ENCODE measurements around the gene ERLEC1.
"Not testable (repeated sequence)": the region's sequence is repeated elsewhere in the genome, so short reads cannot be mapped to it uniquely, and the experiment has no call there.

The ERLEC1 gene

GRCh38 chr2:53823639-53824038 lies 36.8 kb downstream of the ERLEC1 start:
- H3K27me3 ChIP-seq (ENCODE audit: control insufficient read depth, insufficient read depth, low read length); H3K9ac ChIP-seq (ENCODE audit: low read length); H3K27ac ChIP-seq (ENCODE audit: low read depth, low read length); H3K4me1 ChIP-seq (ENCODE audit: control insufficient read depth, insufficient read depth, low read length); H3K36me3 ChIP-seq (ENCODE audit: control insufficient read depth, insufficient read depth, low read length); H3K4me3 ChIP-seq (ENCODE audit: low read length): not testable (repeated sequence)

GRCh38 chr2:53826030-53826410 lies 39.2 kb downstream of the ERLEC1 start:
- H3K27ac ChIP-seq (ENCODE audit: low read depth, low read length), result no peak overlapping the region
- no peak overlapping the region for H3K4me3 ChIP-seq (ENCODE audit: low read length)
- no peaks in the 10 kb centered on the region for H3K36me3 ChIP-seq (ENCODE audit: control insufficient read depth, insufficient read depth, low read length)
- H3K4me1 ChIP-seq (ENCODE audit: control insufficient read depth, insufficient read depth, low read length), result no peaks in the 10 kb centered on the region
- H3K27me3 ChIP-seq (ENCODE audit: control insufficient read depth, insufficient read depth, low read length), result no peaks in the 10 kb centered on the region
- no peak overlapping the region for H3K9ac ChIP-seq (ENCODE audit: low read length)

- no peaks in the 10 kb centered on the region for H3K36me3 ChIP-seq (ENCODE audit: control insufficient read depth, insufficient read depth, low read length)
- no peaks in the 10 kb centered on the region for H3K4me1 ChIP-seq (ENCODE audit: control insufficient read depth, insufficient read depth, low read length)
- no peak overlapping the region for H3K27ac ChIP-seq (ENCODE audit: low read depth, low read length)
- no peaks in the 10 kb centered on the region for H3K27me3 ChIP-seq (ENCODE audit: control insufficient read depth, insufficient read depth, low read length)
- H3K4me3 ChIP-seq (ENCODE audit: low read length), result no peak overlapping the region
- H3K9ac ChIP-seq (ENCODE audit: low read length), result no peak overlapping the region
Measured at GRCh38 chr2:53826587-53827397, 39.9 kb downstream of the ERLEC1 start.

GRCh38 chr2:53827398-53828175 lies 40.7 kb downstream of the ERLEC1 start:
- Histone ChIP-seq H3K36me3 (ENCODE audit: control insufficient read depth, insufficient read depth, low read length) (no peaks in the 10 kb centered on the region), H3K27ac (ENCODE audit: low read depth, low read length) (no peak overlapping the region), H3K9ac (ENCODE audit: low read length) (no peak overlapping the region), H3K4me3 (ENCODE audit: low read length) (no peak overlapping the region), H3K27me3 (ENCODE audit: control insufficient read depth, insufficient read depth, low read length) (no peaks in the 10 kb centered on the region), H3K4me1 (ENCODE audit: control insufficient read depth, insufficient read depth, low read length) (no peaks in the 10 kb centered on the region)

GRCh38 chr2:53828331-53828730 lies 41.5 kb downstream of the ERLEC1 start:
- no peaks in the 10 kb centered on the region for H3K27me3 ChIP-seq (ENCODE audit: control insufficient read depth, insufficient read depth, low read length)
- no peak overlapping the region for H3K9ac ChIP-seq (ENCODE audit: low read length)
- H3K27ac ChIP-seq (ENCODE audit: low read depth, low read length), result no peak overlapping the region
- H3K4me3 ChIP-seq (ENCODE audit: low read length), result no peak overlapping the region
- no peaks in the 10 kb centered on the region for H3K36me3 ChIP-seq (ENCODE audit: control insufficient read depth, insufficient read depth, low read length)
- H3K4me1 ChIP-seq (ENCODE audit: control insufficient read depth, insufficient read depth, low read length), result no peaks in the 10 kb centered on the region

- no peaks in the 10 kb centered on the region for H3K4me1 ChIP-seq (ENCODE audit: control insufficient read depth, insufficient read depth, low read length)
- no peak overlapping the region for H3K4me3 ChIP-seq (ENCODE audit: low read length)
- no peaks in the 10 kb centered on the region for H3K27me3 ChIP-seq (ENCODE audit: control insufficient read depth, insufficient read depth, low read length)
- no peaks in the 10 kb centered on the region for H3K36me3 ChIP-seq (ENCODE audit: control insufficient read depth, insufficient read depth, low read length)
- H3K27ac ChIP-seq (ENCODE audit: low read depth, low read length), result no peak overlapping the region
- no peak overlapping the region for H3K9ac ChIP-seq (ENCODE audit: low read length)
Measured at GRCh38 chr2:53829273-53829979, 42.6 kb downstream of the ERLEC1 start.

- not testable (repeated sequence) for H3K27ac ChIP-seq (ENCODE audit: low read depth, low read length); H3K4me1 ChIP-seq (ENCODE audit: control insufficient read depth, insufficient read depth, low read length); H3K27me3 ChIP-seq (ENCODE audit: control insufficient read depth, insufficient read depth, low read length); H3K36me3 ChIP-seq (ENCODE audit: control insufficient read depth, insufficient read depth, low read length); H3K9ac ChIP-seq (ENCODE audit: low read length); H3K4me3 ChIP-seq (ENCODE audit: low read length)
Measured at GRCh38 chr2:53829980-53830290, 43.1 kb downstream of the ERLEC1 start.

GRCh38 chr2:53840580-53840979 lies 53.7 kb downstream of the ERLEC1 start:
- Histone ChIP-seq H3K4me1 (ENCODE audit: control insufficient read depth, insufficient read depth, low read length) (no peaks in the 10 kb centered on the region), H3K9ac (ENCODE audit: low read length) (no peak overlapping the region), H3K27ac (ENCODE audit: low read depth, low read length) (no peak overlapping the region), H3K27me3 (ENCODE audit: control insufficient read depth, insufficient read depth, low read length) (no peaks in the 10 kb centered on the region), H3K4me3 (ENCODE audit: low read length) (no peak overlapping the region), H3K36me3 (ENCODE audit: control insufficient read depth, insufficient read depth, low read length) (no peaks in the 10 kb centered on the region)

- H3K4me3 ChIP-seq (ENCODE audit: low read length); H3K36me3 ChIP-seq (ENCODE audit: control insufficient read depth, insufficient read depth, low read length); H3K4me1 ChIP-seq (ENCODE audit: control insufficient read depth, insufficient read depth, low read length); H3K27ac ChIP-seq (ENCODE audit: low read depth, low read length); H3K9ac ChIP-seq (ENCODE audit: low read length); H3K27me3 ChIP-seq (ENCODE audit: control insufficient read depth, insufficient read depth, low read length): not testable (repeated sequence)
Measured at GRCh38 chr2:53841651-53842050, 54.8 kb downstream of the ERLEC1 start.

GRCh38 chr2:53842891-53843290 lies 56.0 kb downstream of the ERLEC1 start:
- H3K4me3 ChIP-seq (ENCODE audit: low read length), result no peak overlapping the region
- no peaks in the 10 kb centered on the region for H3K36me3 ChIP-seq (ENCODE audit: control insufficient read depth, insufficient read depth, low read length)
- H3K27me3 ChIP-seq (ENCODE audit: control insufficient read depth, insufficient read depth, low read length), result no peaks in the 10 kb centered on the region
- H3K27ac ChIP-seq (ENCODE audit: low read depth, low read length), result no peak overlapping the region
- no peaks in the 10 kb centered on the region for H3K4me1 ChIP-seq (ENCODE audit: control insufficient read depth, insufficient read depth, low read length)
- H3K9ac ChIP-seq (ENCODE audit: low read length), result no peak overlapping the region

GRCh38 chr2:53843595-53843994 lies 56.8 kb downstream of the ERLEC1 start:
- H3K4me1 ChIP-seq (ENCODE audit: control insufficient read depth, insufficient read depth, low read length), result no peaks in the 10 kb centered on the region
- no peaks in the 10 kb centered on the region for H3K36me3 ChIP-seq (ENCODE audit: control insufficient read depth, insufficient read depth, low read length)
- H3K9ac ChIP-seq (ENCODE audit: low read length), result no peak overlapping the region
- H3K27me3 ChIP-seq (ENCODE audit: control insufficient read depth, insufficient read depth, low read length), result no peaks in the 10 kb centered on the region
- no peak overlapping the region for H3K4me3 ChIP-seq (ENCODE audit: low read length)
- no peak overlapping the region for H3K27ac ChIP-seq (ENCODE audit: low read depth, low read length)

GRCh38 chr2:53848062-53848461 lies 61.2 kb downstream of the ERLEC1 start:
- Histone ChIP-seq H3K36me3 (ENCODE audit: control insufficient read depth, insufficient read depth, low read length) (peaks cover under 1% of the 10 kb centered on the region), H3K4me3 (ENCODE audit: low read length) (no peak overlapping the region), H3K4me1 (ENCODE audit: control insufficient read depth, insufficient read depth, low read length) (no peaks in the 10 kb centered on the region), H3K27me3 (ENCODE audit: control insufficient read depth, insufficient read depth, low read length) (no peaks in the 10 kb centered on the region), H3K27ac (ENCODE audit: low read depth, low read length) (no peak overlapping the region), H3K9ac (ENCODE audit: low read length) (no peak overlapping the region)
